ENCODE data around the gene NTNG2. TPM values are rescaled to one million over a fixed set of nuclear protein-coding genes. Genes with fewer than 3 reads are reported as not detected.

NTNG2 gene
- total RNA-seq, 1 donor from 2014 or later = 4.0 TPM

- H3K27ac Mint-ChIP-seq = no peak overlapping the region
- DNase-seq (ENCODE audit: extremely low spot score, unreplicated experiment) = no peak
- H3K9me3 Mint-ChIP-seq = no peaks in the 10 kb centered on the region
- peaks cover 14% of the 10 kb centered on the region for H3K4me1 Mint-ChIP-seq (ENCODE audit: unreplicated experiment)
- no peak for TF ChIP-seq CTCF (conservative IDR thresholded peaks at IDR 0.05)
- no peak overlapping the region for H3K4me3 Mint-ChIP-seq
- H3K27me3 Mint-ChIP-seq = peaks cover 84% of the 10 kb centered on the region
- H3K36me3 Mint-ChIP-seq = no peaks in the 10 kb centered on the region
Observed at GRCh38 chr9:132155568-132155895, 6.3 kb upstream of the NTNG2 start.

GRCh38 chr9:132156262-132156661, 5.6 kb upstream of the NTNG2 start:
- H3K9me3 Mint-ChIP-seq = no peaks in the 10 kb centered on the region
- peaks cover 86% of the 10 kb centered on the region for H3K27me3 Mint-ChIP-seq
- no peak overlapping the region for H3K4me3 Mint-ChIP-seq
- DNase-seq (ENCODE audit: extremely low spot score, unreplicated experiment) = no peak
- peaks cover 14% of the 10 kb centered on the region for H3K4me1 Mint-ChIP-seq (ENCODE audit: unreplicated experiment)
- H3K36me3 Mint-ChIP-seq = no peaks in the 10 kb centered on the region
- TF ChIP-seq CTCF (conservative IDR thresholded peaks at IDR 0.05) = no peak
- no peak overlapping the region for H3K27ac Mint-ChIP-seq

- H3K4me3 Mint-ChIP-seq = no peak overlapping the region
- peaks cover 87% of the 10 kb centered on the region for H3K27me3 Mint-ChIP-seq
- H3K27ac Mint-ChIP-seq = no peak overlapping the region
- H3K36me3 Mint-ChIP-seq = no peaks in the 10 kb centered on the region
- peaks cover 14% of the 10 kb centered on the region for H3K4me1 Mint-ChIP-seq (ENCODE audit: unreplicated experiment)
- TF ChIP-seq CTCF (conservative IDR thresholded peaks at IDR 0.05) = no peak
- no peaks in the 10 kb centered on the region for H3K9me3 Mint-ChIP-seq
- DNase-seq (ENCODE audit: extremely low spot score, unreplicated experiment) = no peak
Observed at GRCh38 chr9:132157347-132158116, 4.3 kb upstream of the NTNG2 start.

- no peak for TF ChIP-seq CTCF (conservative IDR thresholded peaks at IDR 0.05)
- peaks cover 11% of the 10 kb centered on the region for H3K4me1 Mint-ChIP-seq (ENCODE audit: unreplicated experiment)
- no peaks in the 10 kb centered on the region for H3K9me3 Mint-ChIP-seq
- peaks cover 84% of the 10 kb centered on the region for H3K27me3 Mint-ChIP-seq
- H3K4me3 Mint-ChIP-seq = peak overlapping the region; percentile 93
- H3K36me3 Mint-ChIP-seq = no peaks in the 10 kb centered on the region
- peak overlapping the region; percentile 83 for H3K27ac Mint-ChIP-seq
- no peak for DNase-seq (ENCODE audit: extremely low spot score, unreplicated experiment)
Observed at GRCh38 chr9:132160802-132161742, 786 bp upstream of the NTNG2 start.

- H3K27ac Mint-ChIP-seq = no peak overlapping the region
- H3K9me3 Mint-ChIP-seq = no peaks in the 10 kb centered on the region
- no peak for TF ChIP-seq CTCF (conservative IDR thresholded peaks at IDR 0.05)
Observed at GRCh38 chr9:132162764-132163456, 1.1 kb downstream of the NTNG2 start.

More at GRCh38 chr9:132162764-132163456, 1.1 kb downstream of the NTNG2 start:
- Mint-ChIP-seq H3K27me3 (peaks cover 86% of the 10 kb centered on the region), H3K4me1 (ENCODE audit: unreplicated experiment) (peaks cover 13% of the 10 kb centered on the region), H3K4me3 (no peak overlapping the region), H3K36me3 (no peaks in the 10 kb centered on the region)
- DNase-seq (ENCODE audit: extremely low spot score, unreplicated experiment) = no peak

Measured in type B pancreatic cell (in vitro differentiated cells).